GM19463 (cell line): ENCODE data around the gene ECM2.

ENCODE experiments used
- ATAC-seq: cut with Tn5 transposase; IDR thresholded peaks from one replicate; pipeline ENCODE4 v1.9.1; 2021; ENCODE audit warnings: mild to moderate bottlenecking, moderate library complexity; ENCODE audit not compliant: unreplicated experiment

Gene ECM2

DNA sequence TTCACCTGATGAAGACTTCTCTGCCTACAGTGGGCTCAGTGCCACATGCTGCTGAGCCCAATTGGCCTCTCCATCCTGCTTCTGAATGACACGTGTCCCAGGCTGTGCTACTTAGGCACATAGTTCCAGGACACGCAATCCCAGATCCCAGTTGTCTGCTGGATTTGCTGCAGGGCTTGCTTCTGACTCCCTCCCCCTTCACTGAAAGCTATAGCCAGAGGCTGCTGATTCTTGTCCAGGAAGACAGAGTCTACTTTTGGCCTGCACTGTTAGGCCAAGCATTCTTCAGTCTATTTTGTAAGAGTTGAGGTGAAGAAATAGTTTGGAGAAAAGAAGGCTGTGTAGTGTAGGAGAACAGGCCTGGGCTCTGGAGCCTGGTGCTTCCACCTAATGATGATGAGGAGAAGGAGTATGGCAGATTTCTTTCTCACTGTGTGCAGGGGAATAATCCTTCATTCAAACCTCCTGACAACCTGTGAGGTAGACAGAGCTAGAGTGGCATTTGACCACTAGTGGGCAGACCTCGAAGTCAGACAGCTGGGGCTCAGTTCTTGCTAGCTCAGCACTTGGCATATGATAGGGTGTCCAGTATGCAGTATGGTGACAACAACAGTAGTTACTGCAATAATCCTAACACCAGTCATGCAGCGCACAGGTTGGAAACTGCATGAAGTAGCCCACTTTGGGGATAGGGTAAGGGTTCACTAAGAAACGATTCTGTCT is 34.0 kb downstream of the ECM2 start:
- ATAC-seq, result no peak

DNA sequence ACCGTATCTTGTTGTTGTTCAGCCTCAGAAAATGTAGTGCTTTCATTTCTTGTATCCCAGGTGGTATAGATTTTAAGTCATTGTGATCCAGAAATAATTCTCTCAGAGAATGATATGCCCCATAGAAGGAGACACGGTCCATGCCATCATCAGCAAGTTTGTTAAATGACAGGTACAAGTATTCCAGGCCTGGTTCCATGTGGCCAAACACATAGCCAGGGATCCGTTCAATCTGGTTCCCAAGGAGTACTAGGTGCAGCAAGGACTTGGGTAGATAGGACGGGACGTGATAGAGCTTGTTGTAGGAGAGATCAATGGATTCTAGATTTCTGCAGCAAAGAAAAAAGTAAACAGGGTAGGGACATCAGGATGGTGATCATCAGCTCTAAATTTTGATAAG is 35.1 kb downstream of the ECM2 start:
- no peak for ATAC-seq

DNA sequence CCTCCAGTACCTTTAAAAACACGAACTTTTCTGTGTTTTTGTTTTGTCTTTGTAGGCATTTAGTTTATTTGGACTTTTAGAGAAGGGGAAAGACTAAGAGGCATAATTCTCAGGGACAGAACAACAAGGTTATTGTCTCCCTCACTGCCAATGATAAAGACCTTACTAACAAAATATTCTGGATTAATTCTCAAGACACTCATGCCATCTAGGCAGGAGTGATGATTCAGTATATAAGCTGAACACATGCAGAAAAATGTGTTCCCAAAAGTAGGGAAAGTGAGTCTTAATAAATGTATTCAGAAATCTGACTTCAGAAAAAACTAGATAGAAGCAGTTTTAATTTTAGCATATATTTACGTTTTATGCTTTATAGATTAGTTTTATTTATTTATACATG is 36.1 kb downstream of the ECM2 start:
- no peak for ATAC-seq

DNA sequence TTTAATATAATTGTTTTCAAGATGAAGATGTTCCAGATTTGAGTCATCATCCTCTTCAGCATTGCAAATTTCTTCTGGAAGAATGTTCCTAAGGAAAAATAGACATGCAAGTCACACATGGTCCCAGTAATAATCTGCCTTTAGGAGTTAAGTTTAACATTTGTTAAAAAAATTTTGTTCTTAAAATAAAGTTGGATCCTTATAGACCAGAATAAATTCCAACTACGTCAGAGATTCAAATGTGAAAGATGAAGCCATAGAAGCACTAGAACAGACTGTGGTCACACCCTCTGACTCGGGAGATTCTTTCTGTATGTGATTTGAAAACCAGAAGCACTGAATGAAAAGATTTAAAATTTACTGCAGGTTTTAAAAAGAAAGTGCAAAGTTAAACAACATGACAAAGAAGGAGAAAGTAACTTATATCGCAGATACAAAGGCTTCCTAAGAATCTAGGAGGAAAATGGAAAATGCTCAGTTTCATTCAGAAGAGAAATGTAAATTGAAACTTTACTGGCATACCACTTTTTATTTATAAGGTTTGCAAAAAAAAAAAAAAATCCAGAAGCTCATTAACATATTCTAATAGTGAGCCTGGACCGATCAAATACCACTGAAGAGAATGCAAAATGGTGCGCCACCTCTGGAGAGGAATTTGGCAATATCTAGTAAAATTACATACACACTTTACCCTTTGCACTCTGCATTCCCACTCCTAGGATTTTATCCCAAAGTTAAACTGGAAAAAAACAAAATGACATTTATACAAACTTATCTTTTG is 39.2 kb downstream of the ECM2 start:
- ATAC-seq, result no peak

DNA sequence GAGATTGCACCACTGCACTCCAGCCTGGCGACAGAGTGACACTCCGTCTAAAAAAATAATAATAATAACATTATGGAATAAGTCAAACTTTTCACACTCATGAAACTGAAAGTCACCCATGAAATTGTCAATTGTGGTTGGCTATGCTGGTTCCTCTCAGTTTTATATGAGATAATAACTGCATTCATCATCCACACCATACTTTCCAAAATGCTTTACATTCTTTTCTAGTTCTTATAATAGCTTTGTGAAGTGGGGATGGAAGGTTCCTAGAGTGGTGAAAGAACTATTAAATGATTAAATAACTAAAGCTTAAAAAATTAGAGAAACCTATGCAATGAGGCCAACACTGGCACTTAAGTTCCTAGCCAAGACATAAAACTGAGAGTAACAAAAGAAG is 40.9 kb downstream of the ECM2 start:
- no peak for ATAC-seq

DNA sequence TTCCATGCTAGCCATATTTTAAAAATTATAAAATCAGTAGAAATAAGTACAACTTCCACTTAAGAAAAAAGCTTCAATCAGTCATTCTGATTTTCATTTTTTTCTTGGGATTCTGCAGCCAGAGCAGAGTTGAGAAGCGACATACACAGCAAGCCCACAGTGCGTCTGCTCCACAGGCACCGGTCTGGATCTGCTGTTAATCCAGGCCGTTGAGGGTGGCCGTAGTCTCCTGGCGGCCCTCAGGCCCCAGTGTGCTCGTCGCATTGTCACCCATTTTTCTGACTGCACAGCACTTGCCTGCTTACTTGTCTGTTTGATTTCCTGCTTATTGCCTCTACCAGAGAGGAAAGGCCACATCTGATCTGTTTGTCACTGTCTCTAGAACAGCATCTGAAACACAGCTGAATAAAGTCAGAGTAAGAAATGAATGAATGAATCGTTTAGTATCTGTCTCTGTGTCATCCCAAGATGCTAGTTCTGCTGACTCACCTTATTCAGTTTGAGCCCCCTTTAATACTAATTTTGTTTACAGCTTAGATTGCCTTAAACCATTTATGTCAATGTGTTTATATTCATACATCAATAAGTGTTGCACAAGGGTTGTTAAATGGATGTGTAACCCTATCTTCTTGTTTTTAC is 41.9 kb downstream of the ECM2 start:
- ATAC-seq, result no peak

DNA sequence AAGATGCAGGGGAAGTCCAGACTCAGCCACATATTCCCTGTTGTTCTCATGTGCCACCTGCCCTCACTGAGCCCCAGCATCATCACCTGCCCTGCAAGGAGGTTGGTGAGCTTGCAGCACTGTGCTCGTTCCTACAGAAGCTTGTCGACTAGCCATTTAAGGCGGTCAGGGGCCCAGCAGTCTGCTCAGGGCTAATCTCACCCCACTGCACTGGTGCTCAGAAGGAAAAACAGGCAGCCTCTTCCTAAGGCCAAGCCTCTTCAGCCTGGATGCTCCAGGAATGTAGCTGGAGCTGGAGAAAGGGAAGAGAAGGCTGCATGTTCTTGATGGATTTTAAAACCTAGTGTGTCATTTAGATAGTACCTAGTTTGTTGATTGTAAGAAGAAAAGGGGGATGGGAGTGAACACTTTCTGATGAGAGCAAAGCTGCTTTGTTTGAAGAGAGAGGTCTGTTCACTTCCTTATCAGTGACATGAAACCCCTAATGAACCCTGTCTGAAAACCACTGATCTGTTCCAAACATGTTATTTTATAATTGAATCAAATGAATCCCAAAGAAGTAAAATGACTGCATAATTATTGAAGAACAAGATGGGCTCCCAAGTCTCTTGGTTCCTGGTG is 42.9 kb downstream of the ECM2 start:
- ATAC-seq, result no peak

DNA sequence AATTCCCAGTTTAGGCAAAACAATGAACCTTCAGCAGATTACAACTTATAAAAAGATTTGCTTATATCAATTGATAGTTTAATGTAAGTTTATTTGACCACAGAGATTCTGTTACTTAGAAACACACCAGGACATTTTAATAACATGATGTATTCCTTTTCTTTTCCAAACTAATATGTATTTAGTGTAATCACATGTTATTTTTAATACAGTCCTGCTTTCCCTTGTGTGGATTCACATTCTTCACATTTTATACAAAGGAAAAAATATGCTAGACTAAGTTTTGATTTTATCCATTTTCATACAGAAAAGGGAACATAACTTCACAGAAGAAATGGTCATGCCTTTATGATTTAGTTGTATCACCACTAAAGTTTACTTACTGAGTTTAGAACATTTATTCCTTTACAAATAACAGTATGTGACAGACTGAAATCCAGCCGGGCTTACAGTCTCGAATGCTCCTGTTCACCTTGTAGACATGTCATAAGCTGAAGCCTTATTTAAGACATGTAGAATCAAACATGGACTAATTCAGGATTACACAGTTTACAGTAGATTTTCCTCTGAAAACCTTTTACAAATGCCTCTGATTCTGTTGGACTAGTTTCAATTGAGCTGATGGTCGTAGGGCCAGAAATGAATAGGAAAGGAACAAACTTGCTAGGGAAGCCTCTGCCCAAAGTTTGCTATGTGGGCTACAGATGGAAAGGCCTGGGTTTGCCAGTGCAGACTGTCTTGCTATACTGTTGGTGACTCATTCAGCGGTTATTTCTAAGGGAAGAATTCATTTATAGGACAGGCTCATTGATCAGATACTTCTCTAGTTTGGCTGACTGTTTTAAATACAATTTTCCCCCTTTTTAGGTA is 46.9 kb downstream of the ECM2 start:
- ATAC-seq, result no peak

DNA sequence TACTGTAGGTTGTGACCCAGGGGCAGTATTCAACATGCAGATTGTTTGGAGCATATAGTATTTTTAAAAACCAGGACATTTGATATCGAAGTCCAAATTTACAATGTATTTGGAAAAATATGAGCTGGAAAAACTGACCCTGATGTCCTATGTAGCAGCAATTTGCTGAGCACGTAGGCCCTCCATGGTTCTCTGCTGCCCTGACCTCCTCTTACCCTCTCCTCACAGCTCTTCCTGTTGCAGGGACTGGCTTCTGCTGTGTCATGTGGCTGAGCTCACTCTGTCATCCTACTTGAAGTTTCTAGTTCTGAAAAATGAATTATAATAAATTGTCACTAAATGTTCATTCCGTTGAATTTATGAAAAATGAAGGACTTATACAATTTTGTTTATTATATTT is 49.4 kb downstream of the ECM2 start:
- ATAC-seq, result no peak

DNA sequence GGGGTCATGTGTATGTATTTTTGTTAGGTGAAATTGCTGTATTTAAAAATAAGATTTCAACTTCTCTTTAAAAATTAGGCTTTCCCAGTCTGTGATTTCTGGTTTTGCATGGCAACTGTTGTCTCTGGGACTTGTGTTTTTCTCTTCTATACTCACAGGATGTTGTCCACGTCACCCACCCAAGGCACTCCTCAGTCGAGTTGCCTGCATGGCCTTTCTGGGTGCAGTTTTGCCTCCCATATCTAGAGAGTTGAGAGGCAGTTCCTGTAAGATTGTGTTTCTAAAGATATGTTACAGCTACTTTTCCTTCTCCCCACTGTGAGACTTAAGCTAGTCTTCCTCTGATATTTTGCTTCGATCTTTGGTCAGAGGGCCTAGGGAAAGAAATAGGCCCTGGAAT is 51.2 kb downstream of the ECM2 start:
- ATAC-seq, result no peak

DNA sequence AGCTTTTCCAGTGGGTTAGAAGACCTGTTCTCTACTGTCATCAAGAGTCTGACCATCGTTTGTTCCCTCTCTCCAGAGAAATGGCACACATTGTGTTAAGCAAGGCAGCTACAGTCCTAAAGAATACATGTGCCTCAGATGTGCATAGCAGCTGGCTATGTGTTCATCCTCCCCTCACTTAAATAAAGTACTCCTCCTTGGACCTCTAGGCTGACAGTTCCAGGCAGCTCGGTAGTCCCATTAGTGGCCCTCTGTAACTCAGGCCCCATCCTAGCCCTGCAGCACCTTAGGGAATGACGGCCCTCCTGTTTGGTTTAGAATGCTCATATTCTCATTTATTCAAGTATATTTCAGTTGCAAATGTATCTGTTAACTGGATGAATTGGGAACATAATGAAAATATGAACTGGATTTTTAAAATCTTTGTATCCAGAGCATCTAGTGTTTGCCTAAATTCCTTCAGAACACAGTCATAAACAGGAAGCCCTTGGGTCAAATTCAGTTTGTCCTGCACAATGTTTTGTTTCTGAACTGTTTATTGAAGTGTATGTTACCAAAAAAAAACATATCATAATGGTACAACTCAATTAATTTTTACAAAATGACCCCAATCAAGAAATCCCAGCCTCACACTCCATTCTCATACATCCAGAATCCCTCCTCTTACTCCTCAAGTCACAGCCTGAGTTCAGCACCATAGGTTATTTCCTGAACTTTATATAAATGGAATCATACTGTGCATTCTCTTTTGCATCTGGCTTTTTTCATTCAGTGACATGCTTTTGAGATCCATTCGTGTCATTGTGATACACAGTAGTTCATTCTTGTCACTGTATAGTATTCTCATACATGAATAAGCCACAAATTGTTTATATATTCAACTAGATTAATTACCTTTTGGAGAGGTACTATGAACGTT is 51.9 kb downstream of the ECM2 start:
- no peak for ATAC-seq

DNA sequence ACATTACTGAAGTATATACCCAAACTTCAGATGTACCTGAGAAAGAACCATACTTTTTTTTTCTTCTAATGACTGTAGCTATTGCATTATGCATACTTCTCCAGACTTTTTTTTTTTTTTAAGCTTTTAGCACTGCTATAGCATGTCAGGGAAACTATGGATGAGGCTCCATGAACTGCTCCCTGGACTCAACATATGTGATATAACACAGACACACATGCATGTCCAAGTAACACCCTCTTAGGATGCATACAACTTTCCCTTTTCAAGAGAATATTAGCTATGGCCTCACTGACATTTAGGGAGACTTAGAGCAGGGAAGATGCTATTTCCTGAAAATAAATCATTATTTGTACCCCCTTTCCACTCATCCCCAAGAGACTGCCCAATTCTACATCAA is 53.0 kb downstream of the ECM2 start:
- ATAC-seq, result no peak

DNA sequence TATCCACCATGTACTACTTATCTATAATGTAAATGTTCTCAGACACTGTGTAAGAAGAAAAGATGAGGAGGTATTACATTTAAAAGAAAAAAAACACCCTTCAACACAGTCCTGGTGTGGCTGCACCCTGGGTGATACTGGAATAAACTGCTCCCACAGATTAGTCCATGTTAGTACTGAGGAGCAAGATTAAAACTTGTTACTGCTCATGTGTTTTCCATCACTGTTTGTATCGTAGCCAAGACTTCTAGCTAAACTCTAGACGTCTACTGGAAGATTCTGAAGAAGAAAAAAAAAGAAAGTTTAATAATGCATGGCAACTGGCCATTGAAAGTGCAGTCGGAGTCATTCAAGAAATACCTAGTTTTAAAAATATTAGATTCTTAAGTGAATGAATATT is 53.5 kb downstream of the ECM2 start, which contains the start of gene ASPN:
Gene ASPN, minus strand, starts transcription at position 178 of the 400 bp plus-strand sequence.
- ATAC-seq, result no peak

DNA sequence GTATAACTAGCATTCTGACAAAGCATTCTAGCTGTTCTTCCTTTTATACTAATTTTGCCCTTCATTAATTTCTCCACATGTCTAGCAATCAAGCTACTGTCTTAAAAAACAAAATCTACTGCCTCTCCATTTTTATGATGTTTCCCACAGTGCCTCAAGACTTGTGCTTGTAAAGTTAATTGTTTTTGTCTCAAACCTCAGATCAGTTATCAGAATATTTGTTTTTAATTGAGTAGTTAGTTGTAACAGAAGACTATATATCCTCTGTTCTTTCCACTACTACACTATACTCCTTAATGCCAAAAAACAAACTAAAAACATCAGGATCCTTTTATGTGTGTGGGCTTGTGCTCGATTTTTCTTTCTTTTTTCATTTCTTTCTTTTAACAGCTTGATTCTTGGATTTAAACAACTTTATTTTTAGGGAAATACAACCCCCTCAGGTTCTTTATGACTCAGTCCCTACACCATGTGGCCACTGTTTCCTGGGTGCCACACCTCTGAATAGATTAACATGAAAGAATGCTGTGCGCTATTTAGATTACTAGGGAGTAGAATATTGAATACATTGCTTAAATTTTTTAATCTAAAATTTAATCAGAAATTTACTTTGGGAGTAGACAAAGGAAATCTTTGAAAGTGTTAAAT is 54.7 kb downstream of the ECM2 start:
- peak; percentile 41 for ATAC-seq

DNA sequence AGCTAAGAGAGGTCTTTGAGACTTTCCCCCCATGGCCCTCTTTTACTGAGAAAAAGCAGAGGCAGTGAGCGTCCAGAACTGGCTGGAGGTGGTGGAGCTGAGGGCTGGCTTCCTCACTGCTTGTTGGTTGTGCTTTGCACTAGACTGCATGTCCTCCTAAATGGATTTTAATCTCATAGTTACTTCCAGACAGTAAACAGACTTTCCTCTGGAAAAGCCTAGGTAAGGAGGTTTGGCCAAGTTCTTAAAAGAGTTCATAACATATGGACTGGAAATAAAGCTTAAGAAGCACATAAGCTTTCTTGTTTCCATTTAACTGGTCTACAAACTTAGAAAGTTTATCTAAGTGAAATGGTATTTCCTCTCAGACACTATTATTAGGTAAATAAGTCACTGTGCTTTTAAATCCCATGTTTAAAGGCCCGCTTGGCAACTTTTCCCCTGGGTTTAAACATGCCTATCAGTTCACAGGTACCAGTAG is 55.5 kb downstream of the ECM2 start:
- no peak for ATAC-seq

DNA sequence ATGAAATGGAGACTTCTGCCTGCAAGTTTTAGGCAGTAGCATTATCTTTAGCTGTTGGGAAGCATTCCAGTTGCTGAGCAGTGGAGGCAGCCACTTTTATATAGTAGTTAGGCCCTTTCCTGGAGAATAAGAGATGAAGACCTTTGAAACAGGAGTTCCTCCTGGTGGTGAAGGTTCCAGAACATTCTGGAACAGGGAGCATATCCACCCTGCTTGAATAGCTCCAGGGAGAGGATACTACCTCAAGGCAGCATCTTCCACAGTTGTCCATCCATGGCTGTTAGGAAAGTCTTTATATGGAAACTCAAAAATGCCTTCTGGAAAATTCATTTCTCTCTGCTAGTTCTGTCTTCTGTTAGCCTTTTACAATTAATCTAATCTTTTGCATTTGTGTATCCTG is 56.4 kb downstream of the ECM2 start:
- ATAC-seq, result no peak

DNA sequence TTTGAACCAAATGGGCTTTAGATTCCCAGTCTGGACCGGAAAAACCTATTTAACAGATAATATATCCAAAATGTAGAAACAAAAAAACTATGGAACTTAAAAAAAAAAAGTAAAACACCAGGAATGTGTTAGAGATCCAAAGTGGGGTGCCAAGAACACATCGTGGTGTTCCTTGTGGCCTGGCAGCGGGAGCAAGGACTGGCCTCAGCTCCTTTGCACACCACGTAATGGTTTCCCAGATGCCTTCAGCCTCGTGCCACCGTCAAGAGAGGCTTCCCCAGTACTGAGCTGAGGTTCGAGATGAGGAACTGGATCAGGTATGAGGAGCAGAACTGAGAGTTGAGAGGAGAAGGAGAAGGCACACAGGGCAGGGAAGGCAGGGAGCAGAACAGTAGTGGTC is 57.0 kb downstream of the ECM2 start:
- ATAC-seq, result no peak

DNA sequence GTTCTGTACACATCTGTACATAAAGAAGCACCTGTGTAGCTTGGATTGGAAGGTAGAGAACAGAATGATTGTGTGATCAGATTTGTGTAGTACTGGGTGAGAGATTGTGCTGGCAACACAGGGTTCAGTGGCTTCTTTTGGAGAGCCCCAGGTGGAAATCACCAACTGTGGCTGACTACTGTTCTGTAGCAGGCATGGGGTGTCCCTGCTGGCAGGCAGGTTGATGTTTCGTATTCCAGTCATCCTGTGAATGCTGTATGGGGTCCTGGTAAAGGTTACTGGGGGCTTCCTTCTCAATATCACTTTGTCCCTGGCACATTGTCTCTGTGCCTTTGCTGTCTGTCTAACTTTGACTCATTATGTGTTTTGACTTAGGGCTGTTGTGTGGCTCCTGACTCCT is 58.8 kb downstream of the ECM2 start:
- peak; percentile 85 for ATAC-seq

DNA sequence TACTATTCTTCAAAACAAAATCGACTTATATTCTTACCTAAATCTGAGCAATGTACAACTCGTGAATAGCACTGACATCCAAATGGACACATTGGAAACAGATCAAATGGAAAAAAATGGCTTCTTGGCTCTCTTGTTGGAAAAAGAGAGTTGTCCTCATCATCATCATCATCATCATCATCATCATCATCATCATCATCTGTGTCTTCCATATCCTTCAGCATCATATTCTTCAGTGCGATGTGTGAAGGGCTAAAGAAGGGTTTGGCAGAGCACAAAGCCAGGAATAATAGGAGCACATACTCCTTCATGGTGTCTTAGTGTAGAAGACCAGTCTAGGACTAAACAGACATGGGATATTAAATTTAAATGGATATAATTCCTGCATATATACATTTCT is 61.2 kb downstream of the ECM2 start:
- ATAC-seq, result no peak
